GM18526 (cell line): Measurements from ENCODE around the gene TXNRD1.
A peak's percentile ranks its signal among the peaks of the same experiment; 100 is the strongest.

Experiments
- POLR2A ChIP-seq: IDR thresholded peaks from 3 replicates; pipeline ENCODE4 v1.6.1; 2011; ENCODE audit not compliant: insufficient read length; ENCODE audit errors: extremely low read depth

The TXNRD1 gene

DNA sequence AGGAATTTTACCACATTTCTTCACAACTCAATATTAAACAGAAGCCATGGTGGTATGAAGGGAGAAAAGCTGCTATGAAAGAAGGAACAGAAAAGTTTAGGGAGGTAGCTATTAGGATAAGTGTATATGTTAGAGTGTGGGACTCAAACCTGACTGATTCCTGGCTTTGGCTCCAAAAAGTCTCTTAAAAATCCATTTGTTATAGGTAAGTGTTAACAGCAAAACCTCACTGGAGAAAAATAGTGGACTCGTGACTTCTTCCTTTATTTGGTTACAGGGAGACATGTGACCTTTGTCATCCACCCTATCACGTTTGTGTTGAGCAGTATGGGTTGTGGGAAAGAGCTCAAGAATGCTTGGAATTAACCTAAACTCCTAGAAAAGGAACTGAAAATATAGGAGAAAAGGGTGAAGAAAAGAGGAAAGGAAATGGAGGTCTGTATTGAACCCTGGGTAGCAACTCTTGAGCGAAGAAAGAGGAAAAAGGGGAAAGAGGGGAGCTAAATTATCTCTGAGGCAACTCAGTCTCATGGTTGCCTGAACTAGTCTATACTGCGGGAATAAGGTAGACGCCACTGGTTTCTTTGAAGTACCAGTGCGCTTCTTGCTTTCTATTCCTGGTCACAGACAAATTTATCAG, 84.4 kb downstream of the TXNRD1 start:
- no peak for TF ChIP-seq POLR2A

DNA sequence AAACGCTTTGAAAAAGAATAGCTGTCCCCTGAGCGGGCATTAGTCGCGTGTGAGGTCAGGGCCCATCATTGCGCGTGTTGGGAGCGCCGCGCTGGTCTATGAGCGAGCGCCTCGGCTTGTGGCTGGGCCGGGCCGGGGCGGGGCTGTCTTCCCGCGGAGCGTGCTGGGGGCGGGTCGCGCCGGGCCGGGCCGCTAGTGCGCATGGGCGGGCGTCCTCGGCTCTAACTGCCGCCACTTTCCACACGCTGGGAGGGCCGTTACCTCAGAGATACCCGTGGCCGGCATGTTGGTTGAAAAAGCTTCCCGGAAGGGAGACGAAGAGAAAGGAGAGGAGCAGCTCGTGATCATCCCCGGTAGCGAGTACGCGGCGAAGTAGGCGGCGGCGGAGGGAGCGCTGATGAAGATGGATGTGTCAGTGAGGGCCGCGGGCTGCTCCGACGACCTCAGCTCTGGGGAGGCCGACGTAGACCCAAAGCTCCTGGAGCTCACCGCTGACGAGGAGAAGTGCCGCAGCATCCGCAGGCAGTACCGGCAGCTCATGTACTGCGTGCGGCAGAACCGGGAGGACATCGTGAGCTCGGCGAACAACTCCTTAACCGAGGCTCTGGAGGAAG, 88.1 kb downstream of the TXNRD1 start, which contains the start of gene EID3:
Gene EID3, plus strand, starts transcription at position 202 of the 614 bp plus-strand sequence. Its CDS starts 196 bp downstream, at position 398.
- peak; percentile 29 for TF ChIP-seq POLR2A

DNA sequence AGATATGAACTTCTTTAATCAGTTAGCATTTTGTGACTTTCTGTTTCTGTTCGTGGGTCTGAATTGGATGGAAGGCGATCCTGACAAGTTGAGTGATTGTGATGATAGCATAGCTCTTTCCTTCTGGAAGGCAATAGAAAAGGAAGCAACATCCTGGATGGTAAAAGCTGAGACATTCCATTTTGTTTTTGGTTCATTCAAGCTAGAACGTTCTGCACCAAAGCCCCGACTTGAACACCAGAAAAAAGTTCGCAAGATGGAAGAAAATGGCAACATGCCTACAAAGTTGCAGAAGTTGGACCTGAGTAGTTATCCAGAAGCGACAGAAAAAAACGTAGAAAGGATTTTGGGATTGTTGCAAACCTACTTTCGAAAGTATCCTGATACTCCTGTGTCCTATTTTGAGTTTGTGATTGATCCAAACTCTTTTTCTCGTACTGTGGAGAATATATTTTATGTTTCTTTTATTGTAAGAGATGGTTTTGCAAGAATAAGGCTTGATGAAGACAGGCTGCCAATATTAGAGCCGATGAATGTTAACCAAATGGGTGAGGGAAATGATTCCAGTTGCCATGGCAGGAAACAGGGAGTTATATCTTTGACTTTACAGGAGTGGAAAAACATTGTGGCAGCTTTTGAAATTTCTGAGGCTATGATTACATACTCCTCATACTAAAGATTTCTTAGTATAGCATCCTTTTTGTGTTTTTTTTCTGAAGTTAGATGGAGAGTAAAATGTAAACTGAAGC, 88.9 kb downstream of the TXNRD1 start:
- no peak for TF ChIP-seq POLR2A

DNA sequence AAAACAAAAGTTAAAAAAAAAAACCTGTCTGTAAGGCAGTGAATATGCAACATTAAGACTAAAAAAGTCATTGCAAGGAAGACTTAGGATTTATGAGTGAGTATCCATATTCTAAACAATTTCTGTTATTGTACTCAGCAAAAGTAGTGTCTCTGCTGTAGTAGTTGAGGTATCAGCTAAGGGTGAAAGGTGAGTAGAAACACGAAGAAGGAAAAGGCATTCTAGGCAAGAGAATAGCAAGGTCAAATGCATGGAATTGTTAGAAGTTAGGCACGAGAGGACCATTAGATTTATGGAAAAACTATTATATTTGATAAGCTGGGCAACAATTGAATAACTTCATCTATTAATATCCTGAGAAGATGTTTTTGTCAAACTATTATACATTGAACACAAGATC, 89.8 kb downstream of the TXNRD1 start:
- no peak for TF ChIP-seq POLR2A

DNA sequence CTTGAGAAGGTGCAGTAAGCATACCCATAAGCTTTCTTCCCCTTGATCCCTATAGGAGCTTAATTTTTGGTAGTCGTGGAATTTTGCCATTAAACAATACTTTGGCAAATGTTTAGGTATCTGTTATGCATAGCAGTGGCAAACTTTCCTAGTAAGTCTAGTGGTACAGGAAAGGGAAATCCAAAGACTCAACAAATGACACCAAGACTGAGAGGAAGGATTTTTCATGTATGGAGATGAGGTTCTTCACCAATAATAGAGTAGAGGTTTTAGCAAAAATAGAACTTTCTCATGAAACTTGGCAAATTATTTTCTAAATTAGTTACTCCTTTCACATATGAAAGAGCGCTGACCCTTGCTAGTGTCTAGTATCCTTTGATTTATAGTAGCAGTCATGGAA, 90.8 kb downstream of the TXNRD1 start:
- TF ChIP-seq POLR2A = no peak

DNA sequence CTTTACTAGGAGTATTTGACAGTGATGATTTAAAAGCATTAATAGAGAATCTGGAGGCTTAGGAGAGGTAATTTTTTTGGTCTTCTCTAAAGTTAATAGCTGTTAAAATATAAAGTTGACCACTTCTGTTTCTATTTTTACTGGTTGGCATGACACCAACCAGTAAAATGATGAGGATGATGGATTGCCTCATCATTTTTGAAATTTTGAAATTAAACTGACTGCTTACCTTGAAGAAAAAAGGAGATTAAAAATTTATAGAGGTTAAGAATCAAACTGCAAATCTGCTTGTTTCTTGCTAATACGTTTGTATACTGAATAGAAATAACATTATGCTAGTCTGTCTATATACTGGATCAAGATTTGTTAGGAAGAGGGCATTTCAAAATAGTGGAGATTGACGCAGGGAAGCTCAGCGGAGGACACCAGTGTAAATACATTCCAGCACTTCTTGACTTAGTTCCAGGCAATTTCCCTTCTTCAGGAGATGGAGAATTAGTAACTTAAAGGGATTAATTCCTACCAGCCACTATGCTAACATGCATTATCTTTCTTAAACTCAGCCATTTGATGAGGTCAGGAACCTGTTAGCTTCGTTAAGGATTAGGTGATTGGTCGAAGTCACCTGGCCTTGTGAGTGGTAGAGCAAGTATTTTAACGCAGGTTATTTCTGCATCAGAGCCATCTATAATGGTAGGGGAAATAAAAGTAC, 91.5 kb downstream of the TXNRD1 start:
- no peak for TF ChIP-seq POLR2A

DNA sequence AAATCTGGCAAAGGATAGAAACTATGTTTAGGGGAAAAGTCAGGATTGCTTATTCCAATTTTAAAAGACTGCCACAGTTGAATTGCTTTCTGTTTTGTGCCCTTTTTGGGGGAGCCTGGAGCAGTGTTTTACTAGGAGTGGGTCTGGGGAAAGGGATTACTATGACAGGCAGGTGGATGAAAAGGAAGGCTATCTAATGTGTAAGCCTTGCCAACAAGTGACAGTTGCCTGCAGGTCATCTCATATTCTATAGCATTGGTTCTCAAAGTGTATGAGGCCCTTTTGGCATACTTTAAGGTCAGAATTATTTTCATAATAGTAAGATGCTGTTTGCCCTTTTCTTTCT, 92.0 kb downstream of the TXNRD1 start:
- no peak for TF ChIP-seq POLR2A

DNA sequence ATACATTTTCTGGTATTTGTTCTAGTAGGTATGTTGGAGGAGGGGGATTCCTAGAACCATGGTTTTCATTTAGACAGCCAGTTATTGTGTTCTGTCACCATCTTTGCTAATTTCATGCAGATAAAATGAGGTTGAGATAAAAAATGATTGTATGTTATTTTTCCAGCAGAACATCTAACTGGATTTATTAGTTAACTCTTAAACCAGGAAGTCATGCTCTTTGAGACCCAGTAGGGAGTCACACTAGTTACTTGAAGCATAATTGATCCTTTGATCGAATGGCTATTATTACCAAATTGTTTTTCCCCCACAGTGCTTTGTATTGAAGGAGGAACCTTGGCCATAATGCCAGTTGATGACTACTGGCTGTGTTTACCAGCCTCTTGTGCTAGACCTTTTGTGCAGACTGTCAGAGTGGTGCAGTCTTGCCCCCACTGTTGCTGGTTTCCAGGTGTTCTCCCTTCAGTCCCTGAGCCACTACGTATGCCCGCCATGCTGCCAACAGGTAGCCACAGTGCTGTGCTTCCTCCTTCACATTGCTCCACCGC, 93.9 kb downstream of the TXNRD1 start:
- no peak for TF ChIP-seq POLR2A

DNA sequence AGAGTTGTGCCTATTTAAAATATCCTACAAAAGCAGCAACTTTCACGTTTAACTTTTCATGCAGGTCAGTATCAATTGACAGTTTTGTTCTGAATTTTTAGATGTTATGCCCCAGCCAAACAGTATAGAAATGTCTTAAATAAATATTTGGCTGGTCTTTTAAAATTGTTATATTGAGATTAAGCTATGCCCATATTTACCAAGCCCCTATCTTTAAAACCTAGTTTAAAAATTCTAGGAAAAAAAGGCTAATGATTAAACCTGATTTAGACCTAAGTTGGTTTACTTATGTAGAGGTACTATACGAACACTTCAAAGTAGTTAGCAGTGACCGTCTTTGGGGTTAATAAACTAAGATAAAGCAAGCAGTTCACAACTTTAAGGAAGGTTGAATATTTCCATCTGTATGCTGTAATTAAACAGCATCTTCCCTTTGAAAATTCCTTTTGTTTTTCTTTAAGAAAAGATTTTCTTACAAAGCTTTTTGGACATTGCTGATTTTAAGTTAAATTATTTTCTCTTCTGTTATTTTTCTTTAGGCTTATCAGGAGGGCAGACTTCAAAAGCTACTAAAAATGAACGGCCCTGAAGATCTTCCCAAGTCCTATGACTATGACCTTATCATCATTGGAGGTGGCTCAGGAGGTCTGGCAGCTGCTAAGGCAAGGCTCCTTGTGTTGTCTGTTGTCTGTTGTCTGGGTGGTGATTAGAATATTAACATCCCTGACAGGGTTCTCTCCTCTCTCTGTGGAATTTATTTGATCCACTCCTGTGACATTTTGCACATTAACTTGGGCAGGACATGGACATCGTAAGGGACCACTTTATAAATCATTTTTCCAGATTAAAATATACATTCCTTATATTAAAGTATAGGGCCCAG, 95.4 kb downstream of the TXNRD1 start:
- TF ChIP-seq POLR2A = no peak

DNA sequence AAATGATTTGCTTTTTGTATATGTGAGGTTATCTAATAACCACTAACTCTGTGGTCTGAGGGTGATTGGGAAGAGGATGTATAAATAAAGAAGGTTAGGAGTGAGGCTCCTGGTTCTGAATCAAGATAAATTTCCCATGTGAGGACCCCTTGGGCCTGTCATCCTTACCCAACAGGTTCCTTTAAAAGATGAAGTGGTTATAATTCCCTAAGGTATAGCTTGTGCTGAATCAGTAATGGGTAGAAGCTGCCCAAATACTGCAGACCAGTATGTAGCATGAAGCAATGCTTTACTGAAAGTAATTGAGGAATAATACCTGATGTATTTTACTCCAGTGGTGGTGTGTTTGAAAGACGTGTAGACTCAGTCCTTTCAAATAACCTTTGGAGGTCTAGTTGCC, 96.6 kb downstream of the TXNRD1 start:
- TF ChIP-seq POLR2A = no peak

DNA sequence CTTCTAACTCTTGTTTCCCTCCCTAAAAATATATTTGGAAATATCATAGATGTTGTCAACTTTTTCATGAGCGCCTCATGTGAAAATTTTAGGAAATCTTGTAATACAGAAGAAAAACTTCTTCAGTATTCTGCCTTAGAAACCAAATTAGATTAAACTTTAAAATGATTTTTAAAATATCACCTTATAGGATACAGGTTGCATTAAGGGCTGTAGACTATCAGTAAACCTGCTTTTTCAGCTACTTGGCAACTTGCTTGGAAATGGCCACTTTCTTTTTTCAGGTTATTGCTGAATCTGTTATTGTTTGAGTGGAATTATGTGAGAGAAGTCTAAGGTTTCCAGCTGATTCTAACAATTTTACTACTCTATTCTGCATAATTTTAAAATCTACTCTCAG, 97.1 kb downstream of the TXNRD1 start:
- TF ChIP-seq POLR2A = no peak

DNA sequence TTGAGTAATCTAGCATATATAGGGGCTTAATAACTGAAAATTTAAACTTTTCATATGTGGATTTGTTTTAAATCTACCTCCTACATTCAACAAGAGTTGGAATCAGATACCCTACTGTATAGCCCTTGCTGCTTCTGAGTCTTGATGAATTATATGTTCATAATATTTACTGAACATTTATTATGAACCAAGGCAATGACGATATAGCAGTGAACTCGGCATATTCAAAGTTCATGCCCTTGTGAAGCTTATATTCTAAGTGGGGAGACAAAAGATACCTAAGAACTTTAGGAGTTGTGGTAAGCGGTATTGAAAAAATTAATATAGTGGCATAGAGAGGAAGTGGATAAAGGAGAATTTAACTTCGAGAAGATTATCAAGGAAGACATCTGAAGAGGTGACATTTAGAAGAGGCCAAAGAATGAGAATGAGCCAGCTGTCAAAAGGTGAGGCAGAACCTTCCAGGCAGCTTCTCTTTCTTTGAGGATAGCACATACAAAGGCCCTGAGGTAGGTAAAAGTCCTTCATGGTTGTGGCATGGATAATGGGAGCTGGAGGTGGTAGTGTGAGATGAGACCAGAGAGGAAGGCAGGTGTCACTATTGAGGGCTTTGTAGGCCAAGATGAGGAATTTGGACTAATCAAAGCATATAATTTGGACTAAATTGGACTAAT, 98.1 kb downstream of the TXNRD1 start:
- no peak for TF ChIP-seq POLR2A

DNA sequence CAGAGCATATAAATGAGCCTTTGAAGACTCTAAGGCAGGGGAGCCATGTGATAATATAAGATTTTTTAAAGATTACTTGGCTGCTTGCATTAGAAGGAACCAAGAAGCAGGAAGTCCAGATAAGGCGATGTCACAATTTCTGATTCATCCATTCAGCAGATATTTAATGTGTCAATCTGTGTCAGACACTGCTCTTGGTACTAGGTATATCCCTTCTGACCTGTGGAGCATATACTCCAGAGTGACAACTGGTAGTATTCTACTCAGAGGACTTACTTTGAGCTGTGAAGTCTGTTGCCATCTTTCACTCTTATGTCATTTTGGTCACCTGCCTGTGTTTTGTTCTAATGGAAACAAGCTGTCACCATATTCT, 98.6 kb downstream of the TXNRD1 start:
- no peak for TF ChIP-seq POLR2A

DNA sequence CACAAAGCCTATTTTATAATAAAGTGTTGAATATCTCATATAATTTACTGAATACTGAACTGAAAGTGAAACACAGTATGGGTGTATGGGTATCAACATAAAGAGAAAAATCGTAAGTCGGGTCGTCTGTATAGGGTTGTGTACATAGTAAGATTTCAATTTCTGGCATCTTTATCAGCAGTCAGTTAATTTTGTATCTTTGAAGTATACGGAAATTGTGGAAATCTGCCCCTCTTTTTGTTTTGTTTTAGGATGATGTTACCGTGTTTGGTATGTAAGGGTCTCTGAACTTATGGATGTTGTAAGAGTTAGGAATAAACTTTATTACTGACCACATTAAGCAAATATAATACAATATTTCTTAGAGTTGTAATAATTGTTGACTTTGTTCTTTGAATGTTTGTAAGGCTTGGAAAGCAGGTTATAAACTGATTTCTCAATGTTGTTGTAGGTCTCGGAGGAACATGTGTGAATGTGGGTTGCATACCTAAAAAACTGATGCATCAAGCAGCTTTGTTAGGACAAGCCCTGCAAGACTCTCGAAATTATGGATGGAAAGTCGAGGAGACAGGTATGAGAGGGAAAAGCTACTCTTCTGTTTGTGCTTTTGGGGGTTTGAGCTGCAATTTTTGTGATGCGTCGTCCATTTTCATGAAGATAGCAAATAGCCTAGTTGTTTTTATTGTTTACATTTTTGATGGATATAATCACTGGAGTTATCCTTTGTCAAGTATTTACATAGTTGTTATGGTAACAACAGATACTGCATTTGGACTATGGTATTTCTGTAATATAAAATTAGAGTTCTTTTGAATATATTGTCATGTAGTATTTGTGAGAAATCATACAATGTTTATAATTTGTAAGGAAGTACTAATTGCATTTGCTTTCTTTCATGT, 100.0 kb downstream of the TXNRD1 start:
- no peak for TF ChIP-seq POLR2A

DNA sequence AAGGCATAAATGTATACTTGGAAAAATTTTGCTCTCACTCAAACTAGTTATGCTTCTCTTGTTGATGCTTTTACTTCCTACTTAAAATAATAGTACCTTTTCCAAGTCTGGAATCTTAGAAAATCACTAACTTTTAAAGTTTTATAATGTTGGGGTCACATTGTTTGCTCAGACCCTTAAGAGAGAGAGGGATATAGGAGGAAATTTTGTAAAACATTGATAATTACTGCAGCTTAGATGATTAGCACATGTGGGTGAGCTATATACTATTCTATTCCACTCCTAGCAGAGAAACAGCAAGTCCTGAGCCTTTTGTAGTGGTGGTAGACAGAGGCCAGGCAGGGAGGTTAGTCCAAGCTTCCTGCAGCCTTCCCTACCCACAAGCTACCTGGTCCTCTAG, 101.4 kb downstream of the TXNRD1 start:
- TF ChIP-seq POLR2A = no peak
